ENCODE results near the gene CDCA7. TPM values are rescaled to one million over a fixed set of nuclear protein-coding genes. Genes with fewer than 3 reads are reported as not detected.
"Not testable (repeated sequence)": the region's sequence is repeated elsewhere in the genome, so short reads cannot be mapped to it uniquely, and the experiment has no call there.

CDCA7 gene
- total and polyA plus RNA-seq, 2 donors (not counting 3 experiments of a cell fraction or from before 2014, with no cell fraction given), result 14.9 to 29.7 TPM

GRCh38 chr2:173327421-173327820 is 27.3 kb upstream of the CDCA7 start:
- no peaks in the 10 kb centered on the region for H3K9me1 ChIP-seq (replicated peaks; ENCODE audit: control insufficient read depth, extremely low read depth, insufficient read depth, low read length)
- POLR2A ChIA-PET, result no interaction called here
- H3K4me2 ChIP-seq (ENCODE audit: insufficient read depth, low read length), result no peak overlapping the region
- H3K4me1 ChIP-seq (ENCODE audit: control insufficient read depth, extremely low read depth, insufficient read depth, low read length), result no peaks in the 10 kb centered on the region
- no peak overlapping the region for H2AFZ ChIP-seq (ENCODE audit: low read depth, low read length)
- no peak overlapping the region for H3K27ac ChIP-seq (ENCODE audit: insufficient read depth, low read depth, low read length)
- no peaks in the 10 kb centered on the region for H3K36me3 ChIP-seq (ENCODE audit: control insufficient read depth in 2 of 2, extremely low read depth in 1 of 2, insufficient read depth in 2 of 2, low read length in 2 of 2)
- no peak for DNase-seq (ENCODE audit: low read depth, low spot score)
- no TSS peak for BruUV-seq (replicated peaks)
- H3K27me3 ChIP-seq (ENCODE audit: control insufficient read depth in 2 of 2, insufficient read depth in 2 of 2, low read length in 2 of 2), result no peaks in the 10 kb centered on the region
- dilution Hi-C loops (cut with MboI; ENCODE audit: extremely low pct_ligation_motif_present, low sequenced_read_pairs), result no loop called here
- no peak for TF ChIP-seq FOS (IDR thresholded peaks at IDR 0.05; ENCODE audit: borderline replicate concordance, insufficient read depth, low read length)
- no peak for TF ChIP-seq CTCF (IDR thresholded peaks at IDR 0.05; ENCODE audit: extremely low read depth in 1 of 2, insufficient read depth in 1 of 2, low read depth in 1 of 2, low read length in 2 of 2)
- TF ChIP-seq POLR2A (IDR thresholded peaks at IDR 0.05; ENCODE audit: low read depth, low read length), result no peak
- TF ChIP-seq EZH2 (IDR thresholded peaks at IDR 0.05; ENCODE audit: borderline replicate concordance, low read depth, low read length, severe bottlenecking), result no peak
- TF ChIP-seq MYC (IDR thresholded peaks at IDR 0.05; ENCODE audit: low read depth, low read length), result no peak
- no peak for TF ChIP-seq JUN (IDR thresholded peaks at IDR 0.05; ENCODE audit: borderline replicate concordance, insufficient read depth, insufficient read length, low read depth)
- TF ChIP-seq MAX (IDR thresholded peaks at IDR 0.05; ENCODE audit: insufficient read depth, insufficient read length), result no peak
- no peaks in the 10 kb centered on the region for H3K79me2 ChIP-seq (ENCODE audit: control insufficient read depth, insufficient read depth, low read length)
- intact Hi-C loops (cut with micrococcal nuclease), result no loop called here
- CTCF ChIA-PET, result interaction anchor here (1.0 to 1.5 kb wide), 2 partner anchors 10 to 73 kb away, joined by 3 to 4 read pairs; no protein-coding TSS in a partner anchor
- H3K9ac ChIP-seq (replicated peaks; ENCODE audit: extremely low read depth, insufficient read depth, low read length), result no peak overlapping the region
- no peaks in the 10 kb centered on the region for H4K20me1 ChIP-seq (replicated peaks; ENCODE audit: control insufficient read depth, extremely low read depth, insufficient read depth, low read length)
- H3K4me3 ChIP-seq (replicated peaks in 1 of 3; ENCODE audit: insufficient read depth in 1 of 3, low read depth in 1 of 3, low read length in 3 of 3), result no peak overlapping the region
- no peaks in the 10 kb centered on the region for H3K9me3 ChIP-seq (replicated peaks; ENCODE audit: control insufficient read depth, insufficient read depth, low read length)
- FAIRE-seq, result no peak

- H3K9me1 ChIP-seq (replicated peaks; ENCODE audit: control insufficient read depth, extremely low read depth, insufficient read depth, low read length); CTCF ChIA-PET; BruUV-seq (replicated peaks); H3K4me1 ChIP-seq (ENCODE audit: control insufficient read depth, extremely low read depth, insufficient read depth, low read length); intact Hi-C loops (cut with micrococcal nuclease); H2AFZ ChIP-seq (ENCODE audit: low read depth, low read length); dilution Hi-C loops (cut with MboI; ENCODE audit: extremely low pct_ligation_motif_present, low sequenced_read_pairs); H3K27me3 ChIP-seq (ENCODE audit: control insufficient read depth in 2 of 2, insufficient read depth in 2 of 2, low read length in 2 of 2); H4K20me1 ChIP-seq (replicated peaks; ENCODE audit: control insufficient read depth, extremely low read depth, insufficient read depth, low read length); H3K9me3 ChIP-seq (replicated peaks; ENCODE audit: control insufficient read depth, insufficient read depth, low read length); FAIRE-seq; POLR2A ChIA-PET; H3K27ac ChIP-seq (ENCODE audit: insufficient read depth, low read depth, low read length); DNase-seq (ENCODE audit: low read depth, low spot score); H3K4me2 ChIP-seq (ENCODE audit: insufficient read depth, low read length); H3K36me3 ChIP-seq (ENCODE audit: control insufficient read depth in 2 of 2, extremely low read depth in 1 of 2, insufficient read depth in 2 of 2, low read length in 2 of 2); H3K79me2 ChIP-seq (ENCODE audit: control insufficient read depth, insufficient read depth, low read length); H3K4me3 ChIP-seq (replicated peaks in 1 of 3; ENCODE audit: insufficient read depth in 1 of 3, low read depth in 1 of 3, low read length in 3 of 3); H3K9ac ChIP-seq (replicated peaks; ENCODE audit: extremely low read depth, insufficient read depth, low read length): not testable (repeated sequence)
Observed at GRCh38 chr2:173333003-173333402, 21.7 kb upstream of the CDCA7 start.

Measured in endothelial cell of umbilical vein (primary cell).